Measurements from ENCODE around the gene TP53.

Gene TP53

GRCh38 chr17:7700510-7700909 lies 13.2 kb upstream of the TP53 start:
- Mint-ChIP-seq H3K36me3 (ENCODE audit: low read depth) (peaks cover 63% of the 10 kb centered on the region), H3K27ac (no peak overlapping the region), H3K9me3 (no peaks in the 10 kb centered on the region), H3K27me3 (peaks cover 19% of the 10 kb centered on the region), H3K4me3 (no peak overlapping the region), H3K4me1 (ENCODE audit: low read depth) (peaks cover 14% of the 10 kb centered on the region)
- DNase-seq = no peak

GRCh38 chr17:7697828-7698588 lies 10.7 kb upstream of the TP53 start:
- peaks cover 73% of the 10 kb centered on the region for H3K36me3 Mint-ChIP-seq (ENCODE audit: low read depth)
- no peak overlapping the region for H3K4me3 Mint-ChIP-seq
- no peaks in the 10 kb centered on the region for H3K9me3 Mint-ChIP-seq
- H3K27ac Mint-ChIP-seq = no peak overlapping the region
- H3K27me3 Mint-ChIP-seq = peaks cover 3% of the 10 kb centered on the region
- H3K4me1 Mint-ChIP-seq (ENCODE audit: low read depth) = peaks cover 1% of the 10 kb centered on the region
- no peak for DNase-seq

GRCh38 chr17:7695586-7695985 lies 8.3 kb upstream of the TP53 start:
- H3K36me3 Mint-ChIP-seq (ENCODE audit: low read depth) = peaks cover 71% of the 10 kb centered on the region
- no peak for DNase-seq
- no peak overlapping the region for H3K27ac Mint-ChIP-seq
- no peak overlapping the region for H3K4me3 Mint-ChIP-seq
- no peaks in the 10 kb centered on the region for H3K9me3 Mint-ChIP-seq
- no peaks in the 10 kb centered on the region for H3K27me3 Mint-ChIP-seq
- peaks cover 3% of the 10 kb centered on the region for H3K4me1 Mint-ChIP-seq (ENCODE audit: low read depth)

DNA sequence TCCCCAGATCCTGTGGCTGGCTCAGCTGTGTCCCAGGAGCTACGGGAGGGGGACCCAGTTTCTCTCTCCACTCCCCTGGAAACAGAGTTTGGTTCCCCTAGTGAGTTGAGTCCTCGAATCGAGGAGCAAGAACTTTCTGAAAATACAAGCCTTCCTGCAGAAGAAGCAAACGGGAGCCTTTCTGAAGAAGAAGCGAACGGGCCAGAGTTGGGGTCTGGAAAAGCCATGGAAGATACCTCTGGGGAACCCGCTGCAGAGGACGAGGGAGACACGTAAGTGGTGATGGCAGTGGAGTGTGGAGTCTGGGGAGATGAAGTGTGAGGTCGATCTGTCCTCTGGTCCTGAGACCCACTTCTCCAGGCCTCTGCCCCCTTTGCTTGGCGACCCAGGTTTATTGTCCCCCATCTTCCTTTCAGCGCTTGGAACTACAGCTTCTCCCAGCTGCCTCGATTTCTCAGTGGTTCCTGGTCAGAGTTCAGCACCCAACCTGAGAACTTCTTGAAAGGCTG lies 1.6 kb upstream of the TP53 start:
- Mint-ChIP-seq H3K4me3 (peak overlapping the region; percentile 90), H3K27ac (peak overlapping the region; percentile 98), H3K4me1 (ENCODE audit: low read depth) (peaks cover 36% of the 10 kb centered on the region), H3K9me3 (no peaks in the 10 kb centered on the region), H3K36me3 (ENCODE audit: low read depth) (peaks cover 85% of the 10 kb centered on the region), H3K27me3 (no peaks in the 10 kb centered on the region)
- no peak for DNase-seq

- peaks cover 39% of the 10 kb centered on the region for H3K4me1 Mint-ChIP-seq (ENCODE audit: low read depth)
- H3K4me3 Mint-ChIP-seq = peak within 1 kb of the TSS; percentile 90
- no peaks in the 10 kb centered on the region for H3K9me3 Mint-ChIP-seq
- peaks cover 85% of the 10 kb centered on the region for H3K36me3 Mint-ChIP-seq (ENCODE audit: low read depth)
- H3K27me3 Mint-ChIP-seq = no peaks in the 10 kb centered on the region
- DNase-seq = peak; percentile 97
- peak within 1 kb of the TSS; percentile 98 for H3K27ac Mint-ChIP-seq
These were observed 868 bp upstream of the TP53 start, which contains the start of gene WRAP53 for GRCh38 chr17:7687908-7688807. TSS of gene WRAP53 (plus strand) at chr17:7688477. CDS start at chr17:7688649, 172 bp downstream.

DNA sequence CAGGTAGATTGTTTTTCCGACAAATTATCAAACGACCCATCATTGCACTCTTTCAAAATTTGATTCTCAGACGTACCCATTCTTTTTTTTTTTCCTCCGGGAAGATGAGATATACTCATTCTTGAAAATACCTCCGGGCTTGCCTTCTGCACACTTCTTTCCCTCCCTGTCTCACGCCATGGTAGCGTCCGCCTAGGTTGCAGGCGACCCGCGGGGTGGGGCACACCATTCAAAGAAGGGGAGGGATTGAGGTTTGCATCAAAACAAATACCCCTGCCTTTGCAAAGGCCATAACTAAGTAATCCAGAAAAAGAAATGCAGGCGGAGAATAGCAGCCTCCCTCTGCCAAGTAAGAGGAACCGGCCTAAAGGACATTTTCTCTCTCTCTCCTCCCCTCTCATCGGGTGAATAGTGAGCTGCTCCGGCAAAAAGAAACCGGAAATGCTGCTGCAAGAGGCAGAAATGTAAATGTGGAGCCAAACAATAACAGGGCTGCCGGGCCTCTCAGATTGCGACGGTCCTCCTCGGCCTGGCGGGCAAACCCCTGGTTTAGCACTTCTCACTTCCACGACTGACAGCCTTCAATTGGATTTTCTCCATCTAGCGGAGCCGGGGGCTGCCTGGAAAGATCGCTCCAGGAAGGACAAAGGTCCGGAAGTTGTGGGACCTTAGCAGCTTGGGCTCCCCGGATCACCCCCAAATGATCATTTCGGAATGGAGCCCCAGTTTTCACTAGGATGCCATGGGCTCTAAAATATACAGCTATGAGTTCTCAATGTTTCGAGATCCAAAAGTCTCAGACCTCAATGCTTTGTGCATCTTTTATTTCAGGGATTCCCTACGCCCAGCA lies 843 bp downstream of the TP53 start:
- DNase-seq = peak; percentile 84
- Mint-ChIP-seq H3K36me3 (ENCODE audit: low read depth) (peaks cover 78% of the 10 kb centered on the region), H3K9me3 (no peaks in the 10 kb centered on the region), H3K27me3 (no peaks in the 10 kb centered on the region), H3K4me3 (peak overlapping the region; percentile 90), H3K4me1 (ENCODE audit: low read depth) (peaks cover 41% of the 10 kb centered on the region), H3K27ac (peak overlapping the region; percentile 98)

DNA sequence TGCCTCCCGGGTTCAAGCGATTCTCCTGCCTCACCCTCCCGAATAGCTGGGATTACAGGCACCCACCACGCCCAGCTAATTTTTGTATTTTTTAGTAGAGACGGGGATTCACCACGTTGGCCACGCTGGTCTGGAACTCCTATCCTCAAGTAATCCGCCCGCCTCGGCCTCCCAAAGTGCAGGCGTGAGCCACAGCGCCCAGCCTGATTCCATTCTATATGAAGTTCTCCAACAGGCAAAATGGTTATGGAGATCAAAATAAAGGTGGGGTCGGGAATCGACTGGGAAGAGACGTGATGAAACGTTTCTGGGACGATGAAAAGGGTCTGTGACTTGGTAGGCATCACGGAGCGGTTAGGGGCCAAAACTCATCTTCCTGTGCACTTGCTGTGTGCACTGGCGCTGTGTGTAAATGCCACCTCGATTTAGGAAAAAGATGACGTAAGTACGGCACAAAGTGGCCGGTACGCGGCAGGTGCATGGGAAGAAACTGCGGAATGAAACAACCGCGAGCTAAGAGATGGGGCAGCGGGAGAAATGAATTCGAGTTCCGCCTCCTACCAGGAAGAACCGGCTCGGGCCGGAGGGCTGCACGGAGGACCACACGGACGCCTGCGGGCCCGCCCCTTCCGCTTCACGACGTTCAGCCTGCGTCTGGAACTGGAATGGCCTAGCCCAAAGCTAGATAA lies 1.6 kb downstream of the TP53 start:
- Mint-ChIP-seq H3K4me3 (peak overlapping the region; percentile 90), H3K27me3 (no peaks in the 10 kb centered on the region), H3K9me3 (no peaks in the 10 kb centered on the region), H3K4me1 (ENCODE audit: low read depth) (peaks cover 41% of the 10 kb centered on the region), H3K36me3 (ENCODE audit: low read depth) (peaks cover 71% of the 10 kb centered on the region), H3K27ac (peak overlapping the region; percentile 98)
- DNase-seq = peak; percentile 91

DNA sequence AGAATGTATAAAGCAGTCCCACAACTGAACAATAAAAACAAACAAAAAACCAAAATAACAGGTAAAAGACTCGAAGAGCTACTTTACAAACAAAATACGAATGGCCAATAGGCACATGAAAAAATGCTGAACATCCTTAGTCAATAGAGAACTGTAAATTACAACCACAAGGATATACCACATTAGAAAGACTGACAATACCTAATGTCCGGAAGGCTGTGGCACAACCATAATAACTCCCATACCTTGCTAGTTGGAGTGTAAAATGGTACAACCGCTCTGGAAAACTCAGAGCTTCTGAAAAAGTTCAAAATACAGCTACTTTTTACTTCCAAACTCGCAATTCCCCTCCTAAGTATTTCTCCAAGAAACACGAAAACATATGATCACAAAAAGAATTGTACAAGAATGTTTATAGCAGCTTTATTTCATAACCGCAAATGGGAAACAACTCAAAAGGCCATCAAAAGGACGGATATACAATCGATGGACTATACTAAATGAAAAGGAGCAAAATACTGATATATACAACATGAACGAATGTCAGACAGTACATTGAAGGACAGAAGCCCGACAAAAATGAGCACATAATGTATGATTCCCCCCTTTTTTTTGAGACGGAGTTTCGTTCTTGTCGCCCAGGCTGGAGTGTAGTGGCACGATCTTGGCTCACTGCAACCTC lies 2.3 kb downstream of the TP53 start:
- DNase-seq = no peak
- Mint-ChIP-seq H3K9me3 (no peaks in the 10 kb centered on the region), H3K27ac (peak overlapping the region; percentile 98), H3K27me3 (no peaks in the 10 kb centered on the region), H3K36me3 (ENCODE audit: low read depth) (peaks cover 65% of the 10 kb centered on the region), H3K4me1 (ENCODE audit: low read depth) (peaks cover 38% of the 10 kb centered on the region), H3K4me3 (peak overlapping the region; percentile 90)

- H3K4me1 Mint-ChIP-seq (ENCODE audit: low read depth) = peaks cover 9% of the 10 kb centered on the region
- H3K27me3 Mint-ChIP-seq = no peaks in the 10 kb centered on the region
- H3K9me3 Mint-ChIP-seq = peaks cover 9% of the 10 kb centered on the region
- DNase-seq = no peak
- no peak overlapping the region for H3K4me3 Mint-ChIP-seq
- peaks cover 49% of the 10 kb centered on the region for H3K36me3 Mint-ChIP-seq (ENCODE audit: low read depth)
- peak overlapping the region; percentile 11 for H3K27ac Mint-ChIP-seq
These were observed 9.8 kb downstream of the TP53 start for GRCh38 chr17:7677388-7678067.

DNA sequence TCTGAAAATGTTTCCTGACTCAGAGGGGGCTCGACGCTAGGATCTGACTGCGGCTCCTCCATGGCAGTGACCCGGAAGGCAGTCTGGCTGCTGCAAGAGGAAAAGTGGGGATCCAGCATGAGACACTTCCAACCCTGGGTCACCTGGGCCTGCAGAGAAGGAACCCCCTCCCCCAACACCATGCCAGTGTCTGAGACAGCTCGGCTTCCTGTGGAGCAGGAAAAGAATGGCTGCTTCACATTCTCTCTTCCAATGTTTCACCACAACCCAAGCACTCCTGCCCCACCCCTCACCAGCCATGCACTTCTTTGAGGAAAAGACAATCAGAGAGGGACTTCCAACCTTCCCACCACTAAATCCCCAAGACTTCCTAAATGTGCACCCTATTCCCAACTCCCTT lies 10.8 kb downstream of the TP53 start:
- Mint-ChIP-seq H3K4me3 (no peak overlapping the region), H3K36me3 (ENCODE audit: low read depth) (peaks cover 51% of the 10 kb centered on the region), H3K27ac (no peak overlapping the region), H3K9me3 (peaks cover 9% of the 10 kb centered on the region), H3K27me3 (no peaks in the 10 kb centered on the region), H3K4me1 (ENCODE audit: low read depth) (peaks cover 7% of the 10 kb centered on the region)
- DNase-seq = no peak

GRCh38 chr17:7674934-7675333 lies 12.4 kb downstream of the TP53 start:
- Mint-ChIP-seq H3K27ac (no peak overlapping the region), H3K4me3 (no peak overlapping the region), H3K27me3 (no peaks in the 10 kb centered on the region), H3K4me1 (ENCODE audit: low read depth) (peaks cover 5% of the 10 kb centered on the region), H3K9me3 (peaks cover 9% of the 10 kb centered on the region), H3K36me3 (ENCODE audit: low read depth) (peaks cover 66% of the 10 kb centered on the region)
- DNase-seq = no peak

GRCh38 chr17:7673239-7673638 lies 14.1 kb downstream of the TP53 start:
- peaks cover 80% of the 10 kb centered on the region for H3K36me3 Mint-ChIP-seq (ENCODE audit: low read depth)
- no peak overlapping the region for H3K4me3 Mint-ChIP-seq
- H3K27me3 Mint-ChIP-seq = no peaks in the 10 kb centered on the region
- H3K27ac Mint-ChIP-seq = no peak overlapping the region
- H3K4me1 Mint-ChIP-seq (ENCODE audit: low read depth) = peaks cover 2% of the 10 kb centered on the region
- DNase-seq = peak; percentile 68
- peaks cover 9% of the 10 kb centered on the region for H3K9me3 Mint-ChIP-seq

DNA sequence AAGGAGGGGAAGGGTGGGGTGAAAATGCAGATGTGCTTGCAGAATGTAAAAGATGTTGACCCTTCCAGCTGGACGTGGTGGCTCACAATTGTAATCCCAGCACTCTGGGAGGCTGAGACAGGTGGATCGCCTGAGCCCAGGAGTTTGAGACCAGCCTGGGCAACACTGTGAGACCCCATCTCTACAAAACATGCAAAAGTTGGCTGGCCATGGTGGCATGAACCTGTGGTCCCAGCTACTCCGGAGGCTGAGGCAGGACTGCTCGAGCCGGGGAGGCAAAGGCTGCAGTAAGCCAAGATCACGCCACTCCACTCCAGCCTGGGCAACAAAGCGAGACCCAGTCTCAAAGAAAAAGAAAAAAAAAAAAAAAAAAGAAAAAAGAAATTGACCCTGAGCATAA lies 18.8 kb downstream of the TP53 start:
- no peaks in the 10 kb centered on the region for H3K4me1 Mint-ChIP-seq (ENCODE audit: low read depth)

More for the DNA sequence above, 18.8 kb downstream of the TP53 start:
- Mint-ChIP-seq H3K4me3 (no peak overlapping the region), H3K27me3 (no peaks in the 10 kb centered on the region), H3K27ac (no peak overlapping the region), H3K36me3 (ENCODE audit: low read depth) (peaks cover 65% of the 10 kb centered on the region), H3K9me3 (peaks cover 3% of the 10 kb centered on the region)
- DNase-seq = no peak
